DMS 273 treated with DMSO at 0.1 percent for 48 hours (cell line): Measurements from ENCODE around the gene SLC19A1.

ENCODE experiments used
- DNase-seq: peaks from one replicate; lab custom pipeline; 2025; lab: John Stamatoyannopoulos, UW

Gene SLC19A1

GRCh38 chr21:45454060-45454925, 87.9 kb downstream of the SLC19A1 start:
- no peak for DNase-seq

- no peak for DNase-seq
Observed at GRCh38 chr21:45453308-45453950, 88.8 kb downstream of the SLC19A1 start.

- DNase-seq = no peak
Observed at GRCh38 chr21:45452696-45453307, 89.4 kb downstream of the SLC19A1 start.

- no peak for DNase-seq
Observed at GRCh38 chr21:45451771-45452182, 90.5 kb downstream of the SLC19A1 start.

- DNase-seq = no peak
Observed at GRCh38 chr21:45451091-45451740, 91.0 kb downstream of the SLC19A1 start.

- DNase-seq = no peak
Observed at GRCh38 chr21:45450423-45451090, 91.7 kb downstream of the SLC19A1 start.

GRCh38 chr21:45449658-45450422, 92.4 kb downstream of the SLC19A1 start:
- no peak for DNase-seq

GRCh38 chr21:45448810-45449657, 93.2 kb downstream of the SLC19A1 start:
- no peak for DNase-seq

GRCh38 chr21:45448283-45448809, 93.9 kb downstream of the SLC19A1 start:
- no peak for DNase-seq
